Bronchial epithelial cell (primary cell): Measurements from ENCODE around the gene CDK5. TPM values are rescaled to one million over a fixed set of nuclear protein-coding genes. Genes with fewer than 3 reads are reported as not detected.

ENCODE experiments used
- DNase-seq: peaks from one replicate; pipeline ENCODE4 v3.0.0-alpha.2; 2010; ENCODE audit warnings: low read depth
- FAIRE-seq: peaks from 2 replicates; lab custom pipeline; 2011; peaks lifted over from hg19 to GRCh38; lab: Jason Lieb, UNC
- H3K27me3 ChIP-seq: 2 replicates; pipeline ENCODE4 v1.5.1; 2011; ENCODE audit warnings: low read length; ENCODE audit not compliant: control insufficient read depth, insufficient read depth
- H3K36me3 ChIP-seq: 2 replicates; pipeline ENCODE4 v1.5.1; 2011; ENCODE audit warnings: low read length; ENCODE audit not compliant: control insufficient read depth, insufficient read depth
- H3K4me3 ChIP-seq: 2 replicates; pipeline ENCODE4 v1.5.1; 2011; ENCODE audit warnings: mild to moderate bottlenecking, low read depth, low read length, control low read depth
- CTCF ChIP-seq: IDR thresholded peaks from 2 replicates; pipeline ENCODE4 v1.5.1; 2011; ENCODE audit warnings: mild to moderate bottlenecking, moderate library complexity, low read length, control low read depth, inconsistent platforms; ENCODE audit not compliant: insufficient read depth, severe bottlenecking
- total RNA-seq: library from RNA; depleted of rRNA; stranded (reverse); fragments of >200 nt; gene quantifications from 2 replicates; pipeline ENCODE4 v1.2.1, GENCODE V29; 2014

CDK5 gene
- total RNA-seq, 1 donor from 2014 or later, result 12.4 TPM

GRCh38 chr7:151085329-151085690, 27.6 kb upstream of the CDK5 start:
- FAIRE-seq, result no peak
- H3K4me3 ChIP-seq, result no peak overlapping the region

GRCh38 chr7:151083824-151084160, 26.1 kb upstream of the CDK5 start:
- no peak for FAIRE-seq
- H3K4me3 ChIP-seq, result peak overlapping the region; percentile 72

More at GRCh38 chr7:151085329-151085690, 27.6 kb upstream of the CDK5 start:
- Histone ChIP-seq H3K27me3 (no peaks in the 10 kb centered on the region), H3K36me3 (peaks cover 2% of the 10 kb centered on the region)
- no peak for TF ChIP-seq CTCF
- DNase-seq, result no peak

GRCh38 chr7:151083071-151083823, 25.6 kb upstream of the CDK5 start, which contains the start of gene TMUB1:
Gene TMUB1, minus strand, starts transcription at chr7:151083493. Its CDS starts 930 bp downstream, at chr7:151082563.
- H3K27me3 ChIP-seq, result no peaks in the 10 kb centered on the region
- TF ChIP-seq CTCF, result no peak
- peak within 1 kb of the TSS; percentile 72 for H3K4me3 ChIP-seq
- DNase-seq, result no peak
- H3K36me3 ChIP-seq, result peaks cover 6% of the 10 kb centered on the region
- no peak for FAIRE-seq

More at GRCh38 chr7:151083824-151084160, 26.1 kb upstream of the CDK5 start:
- H3K36me3 ChIP-seq, result peaks cover 5% of the 10 kb centered on the region
- no peak for TF ChIP-seq CTCF
- DNase-seq, result no peak
- H3K27me3 ChIP-seq, result no peaks in the 10 kb centered on the region

GRCh38 chr7:151082141-151083070, 24.7 kb upstream of the CDK5 start:
- TF ChIP-seq CTCF, result no peak
- H3K27me3 ChIP-seq, result no peaks in the 10 kb centered on the region
- peaks cover 7% of the 10 kb centered on the region for H3K36me3 ChIP-seq
- no peak for DNase-seq
- FAIRE-seq, result no peak
- H3K4me3 ChIP-seq, result peak overlapping the region; percentile 72

- Histone ChIP-seq H3K27me3 (no peaks in the 10 kb centered on the region), H3K4me3 (peak overlapping the region; percentile 92), H3K36me3 (peaks cover 9% of the 10 kb centered on the region)
- TF ChIP-seq CTCF, result no peak
- FAIRE-seq, result no peak
- no peak for DNase-seq
Measured at GRCh38 chr7:151081170-151082101, 23.7 kb upstream of the CDK5 start.
